Parathyroid adenoma (tissue), 2 donors: Measurements from ENCODE around the gene MRPL4.

Experiments
- H2AFZ ChIP-seq: fragments of 300-600 bp; sonication (generic); one replicate; pipeline ENCODE4 v1.7.0; 2017; ENCODE audit warnings: antibody characterized with exemption, mild to moderate bottlenecking
- H3K27ac ChIP-seq: fragments of 300-600 bp; sonication (generic); one replicate; pipeline ENCODE4 v1.7.0; 2017
- H3K27me3 ChIP-seq: fragments of 300-600 bp; sonication (generic); one replicate; pipeline ENCODE4 v1.7.0; 2017; ENCODE audit warnings: low read length; ENCODE audit not compliant: control insufficient read depth, insufficient read depth
- H3K36me3 ChIP-seq: fragments of 300-600 bp; sonication (generic); one replicate; pipeline ENCODE4 v1.7.0; 2017; ENCODE audit warnings: low read length; ENCODE audit not compliant: control insufficient read depth, insufficient read depth
- H3K4me1 ChIP-seq: fragments of 300-600 bp; sonication (generic); one replicate; pipeline ENCODE4 v1.7.0; 2017; ENCODE audit warnings: control low read depth
- H3K4me2 ChIP-seq: fragments of 300-600 bp; sonication (generic); one replicate; pipeline ENCODE4 v1.7.0; 2017; ENCODE audit warnings: low read length
- H3K4me3 ChIP-seq: fragments of 300-600 bp; sonication (generic); one replicate; pipeline ENCODE4 v1.7.0; 2017; ENCODE audit warnings: low read depth, low read length
- H3K79me2 ChIP-seq: fragments of 300-600 bp; sonication (generic); one replicate; pipeline ENCODE4 v1.7.0; 2017; ENCODE audit warnings: control low read depth
- H3K9ac ChIP-seq: fragments of 300-600 bp; sonication (generic); one replicate; pipeline ENCODE4 v1.7.0; 2017; ENCODE audit warnings: mild to moderate bottlenecking
- H3K9me3 ChIP-seq: fragments of 300-600 bp; sonication (generic); one replicate; pipeline ENCODE4 v1.7.0; 2017; ENCODE audit warnings: low read length; ENCODE audit not compliant: control insufficient read depth
- TF ChIP-seq, protein P1 (sequence below): fragments of 300-600 bp; sonication (generic); IDR thresholded peaks from one replicate; pipeline ENCODE4 v1.7.0; 2017; ENCODE audit warnings: antibody characterized with exemption, mild to moderate bottlenecking
- donor health status: primary hyperparathyroidism.

MRPL4 gene

DNA sequence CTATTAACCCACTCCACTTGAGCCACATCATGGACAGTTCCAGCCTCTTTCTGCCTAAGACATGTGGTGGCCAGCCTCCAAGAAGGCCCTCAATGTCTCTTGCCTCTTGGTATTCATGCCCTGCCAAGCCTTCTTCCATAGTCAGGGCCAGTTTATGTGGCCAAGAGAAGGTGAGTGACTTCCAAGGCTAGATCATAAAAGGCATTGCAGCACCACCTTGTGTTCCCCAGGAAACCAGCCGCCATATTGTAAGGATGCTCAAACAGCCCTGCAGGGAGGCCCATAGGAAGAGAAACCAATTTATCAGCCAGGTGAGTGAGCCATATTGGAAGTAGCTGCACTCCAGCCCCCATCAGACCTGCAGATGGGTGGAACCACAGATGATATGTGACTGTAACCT, 45.0 kb upstream of the MRPL4 start:
- H3K4me2 ChIP-seq = no peak overlapping the region
- no peak overlapping the region for H3K4me3 ChIP-seq
- H3K79me2 ChIP-seq = no peaks in the 10 kb centered on the region
- no peaks in the 10 kb centered on the region for H3K9me3 ChIP-seq
- H3K27ac ChIP-seq = no peak overlapping the region
- TF ChIP-seq, protein P1, sequence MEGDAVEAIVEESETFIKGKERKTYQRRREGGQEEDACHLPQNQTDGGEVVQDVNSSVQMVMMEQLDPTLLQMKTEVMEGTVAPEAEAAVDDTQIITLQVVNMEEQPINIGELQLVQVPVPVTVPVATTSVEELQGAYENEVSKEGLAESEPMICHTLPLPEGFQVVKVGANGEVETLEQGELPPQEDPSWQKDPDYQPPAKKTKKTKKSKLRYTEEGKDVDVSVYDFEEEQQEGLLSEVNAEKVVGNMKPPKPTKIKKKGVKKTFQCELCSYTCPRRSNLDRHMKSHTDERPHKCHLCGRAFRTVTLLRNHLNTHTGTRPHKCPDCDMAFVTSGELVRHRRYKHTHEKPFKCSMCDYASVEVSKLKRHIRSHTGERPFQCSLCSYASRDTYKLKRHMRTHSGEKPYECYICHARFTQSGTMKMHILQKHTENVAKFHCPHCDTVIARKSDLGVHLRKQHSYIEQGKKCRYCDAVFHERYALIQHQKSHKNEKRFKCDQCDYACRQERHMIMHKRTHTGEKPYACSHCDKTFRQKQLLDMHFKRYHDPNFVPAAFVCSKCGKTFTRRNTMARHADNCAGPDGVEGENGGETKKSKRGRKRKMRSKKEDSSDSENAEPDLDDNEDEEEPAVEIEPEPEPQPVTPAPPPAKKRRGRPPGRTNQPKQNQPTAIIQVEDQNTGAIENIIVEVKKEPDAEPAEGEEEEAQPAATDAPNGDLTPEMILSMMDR = no peak
- no peaks in the 10 kb centered on the region for H3K27me3 ChIP-seq
- no peaks in the 10 kb centered on the region for H3K4me1 ChIP-seq
- no peaks in the 10 kb centered on the region for H3K36me3 ChIP-seq
- H3K9ac ChIP-seq = no peak overlapping the region
- no peak overlapping the region for H2AFZ ChIP-seq

DNA sequence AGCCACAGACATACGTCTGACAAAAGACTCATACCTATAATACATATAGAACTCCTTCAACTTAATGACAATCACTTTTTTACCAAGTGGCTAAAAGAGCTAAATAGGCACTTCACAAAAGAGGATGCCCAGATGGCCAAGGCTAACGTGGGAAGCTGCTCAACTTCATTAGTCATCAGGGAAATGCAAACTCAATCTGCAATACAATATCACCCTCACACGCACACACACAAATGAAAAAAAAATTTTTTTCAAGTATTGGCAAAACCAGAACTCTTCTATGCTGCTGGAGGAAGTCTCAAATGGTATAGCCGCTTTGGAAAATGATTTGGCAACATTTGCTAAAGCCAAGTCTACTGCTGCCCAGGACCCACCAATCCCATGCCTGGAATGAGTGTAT, 42.7 kb upstream of the MRPL4 start:
- H2AFZ ChIP-seq = no peak overlapping the region
- TF ChIP-seq, protein P1 = no peak

DNA sequence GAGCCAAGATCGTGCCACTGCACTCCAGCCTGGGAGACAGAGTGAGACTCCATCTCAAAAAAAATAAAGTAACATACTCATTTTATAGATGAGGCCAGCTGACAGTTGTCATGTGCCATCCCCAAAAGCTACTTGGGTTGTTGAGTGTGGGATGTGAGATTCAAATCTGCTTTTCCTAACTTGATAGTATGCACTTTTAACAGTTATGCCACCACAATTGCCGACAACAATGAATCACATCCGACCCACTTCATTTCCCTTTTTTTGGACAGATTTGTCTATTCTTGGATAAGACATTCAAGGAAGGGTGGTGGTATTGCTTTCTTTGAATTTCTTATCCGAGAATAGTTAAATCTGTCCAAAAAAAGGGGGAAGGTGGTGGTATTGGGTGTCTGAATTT, 41.0 kb upstream of the MRPL4 start:
- no peaks in the 10 kb centered on the region for H3K9me3 ChIP-seq

More for the DNA sequence above, 42.7 kb upstream of the MRPL4 start:
- H3K4me2 ChIP-seq = no peak overlapping the region
- no peaks in the 10 kb centered on the region for H3K4me1 ChIP-seq
- H3K9ac ChIP-seq = no peak overlapping the region
- H3K27ac ChIP-seq = no peak overlapping the region
- H3K36me3 ChIP-seq = no peaks in the 10 kb centered on the region
- H3K27me3 ChIP-seq = no peaks in the 10 kb centered on the region
- H3K9me3 ChIP-seq = no peaks in the 10 kb centered on the region
- no peaks in the 10 kb centered on the region for H3K79me2 ChIP-seq
- no peak overlapping the region for H3K4me3 ChIP-seq

DNA sequence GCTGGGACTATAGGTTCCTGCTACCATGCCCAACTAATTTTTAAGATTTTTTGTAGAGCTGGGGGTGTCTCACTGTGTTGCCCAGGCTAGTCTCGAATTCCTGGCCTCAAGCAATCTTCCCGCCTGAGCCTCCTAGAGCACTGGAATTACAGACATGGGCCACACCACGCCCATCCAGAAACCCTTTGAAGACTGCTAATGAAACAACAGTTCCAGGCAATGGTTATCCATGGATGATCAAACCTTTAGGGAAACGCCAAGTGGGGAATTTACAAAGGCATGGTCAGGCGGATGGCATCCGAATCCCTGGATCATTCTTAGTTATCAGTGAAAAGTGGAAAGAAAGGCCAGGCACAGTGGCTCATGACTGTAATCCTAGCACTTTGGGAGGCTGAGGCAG, 40.3 kb upstream of the MRPL4 start:
- TF ChIP-seq, protein P1 = no peak

More for the DNA sequence above, 41.0 kb upstream of the MRPL4 start:
- Histone ChIP-seq H3K27me3 (no peaks in the 10 kb centered on the region), H3K79me2 (no peaks in the 10 kb centered on the region), H3K4me1 (no peaks in the 10 kb centered on the region), H3K27ac (no peak overlapping the region), H3K4me3 (no peak overlapping the region), H2AFZ (no peak overlapping the region), H3K4me2 (no peak overlapping the region), H3K9ac (no peak overlapping the region), H3K36me3 (no peaks in the 10 kb centered on the region)
- TF ChIP-seq, protein P1 = no peak

DNA sequence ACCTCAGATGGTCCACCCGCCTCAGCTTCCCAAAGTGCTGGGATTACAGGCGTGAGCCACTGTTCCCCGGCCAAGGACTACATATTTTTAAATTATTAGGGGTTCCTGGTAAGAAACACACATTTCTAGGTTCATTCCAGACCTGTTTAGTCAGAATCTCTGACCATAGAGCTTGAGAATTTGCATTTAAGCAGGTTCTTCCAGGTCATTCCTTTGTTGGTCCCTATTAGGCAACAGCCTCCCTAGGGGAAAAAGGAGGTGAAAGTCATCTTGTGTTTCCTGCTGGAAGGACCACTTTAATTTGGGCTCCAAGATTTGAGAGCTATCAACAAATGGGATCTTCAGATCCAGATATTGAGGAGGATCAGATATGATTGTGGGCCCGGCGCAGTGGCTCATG, 37.2 kb upstream of the MRPL4 start:
- H3K9ac ChIP-seq = no peak overlapping the region
- H2AFZ ChIP-seq = no peak overlapping the region
- no peak overlapping the region for H3K4me2 ChIP-seq
- no peaks in the 10 kb centered on the region for H3K4me1 ChIP-seq
- H3K27me3 ChIP-seq = no peaks in the 10 kb centered on the region
- TF ChIP-seq, protein P1 = no peak
- no peaks in the 10 kb centered on the region for H3K36me3 ChIP-seq
- H3K79me2 ChIP-seq = no peaks in the 10 kb centered on the region
- H3K27ac ChIP-seq = no peak overlapping the region
- no peak overlapping the region for H3K4me3 ChIP-seq
- no peaks in the 10 kb centered on the region for H3K9me3 ChIP-seq

More for the DNA sequence above, 40.3 kb upstream of the MRPL4 start:
- Histone ChIP-seq H3K79me2 (no peaks in the 10 kb centered on the region), H3K27ac (no peak overlapping the region), H3K4me3 (no peak overlapping the region), H3K9ac (no peak overlapping the region), H2AFZ (no peak overlapping the region), H3K4me1 (no peaks in the 10 kb centered on the region), H3K4me2 (no peak overlapping the region), H3K9me3 (no peaks in the 10 kb centered on the region), H3K36me3 (no peaks in the 10 kb centered on the region), H3K27me3 (no peaks in the 10 kb centered on the region)
